GM12864 (cell line): ENCODE measurements around the gene JDP2.

ENCODE experiments used
- DNase-seq: peaks from one replicate; pipeline ENCODE4 v3.0.0-alpha.2; 2011; ENCODE audit warnings: low read depth
- H3K4me3 ChIP-seq: 2 replicates; pipeline ENCODE4 v1.5.1; 2011; ENCODE audit warnings: mild to moderate bottlenecking, low read depth, low read length, control low read depth
- CTCF ChIP-seq: IDR thresholded peaks from 2 replicates; pipeline ENCODE4 v1.5.1; 2011; ENCODE audit warnings: low read depth, mild to moderate bottlenecking, moderate library complexity, low read length, control low read depth, inconsistent platforms; ENCODE audit errors: missing control alignments

Gene JDP2

DNA sequence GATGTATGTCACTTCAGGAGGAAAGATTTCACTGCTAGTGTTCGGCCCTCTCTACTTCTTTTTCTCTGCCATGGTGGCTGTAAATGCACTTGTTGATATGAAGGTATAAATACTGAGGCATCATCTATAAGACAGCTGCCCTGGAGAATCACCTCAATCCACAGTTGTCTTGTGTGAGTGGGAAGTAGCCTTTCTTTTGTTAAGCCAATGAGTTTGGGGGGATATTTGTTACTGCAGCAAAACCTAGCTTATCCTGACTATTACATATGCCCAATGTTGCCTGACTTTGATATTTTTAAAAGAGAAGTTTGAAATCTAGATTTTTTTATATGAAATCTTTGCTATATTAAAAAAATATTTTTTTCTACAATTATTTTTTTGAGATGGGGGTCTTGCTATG is 3.3 kb upstream of the JDP2 start:
- no peak for TF ChIP-seq CTCF
- no peak for DNase-seq
- H3K4me3 ChIP-seq = no peak overlapping the region

DNA sequence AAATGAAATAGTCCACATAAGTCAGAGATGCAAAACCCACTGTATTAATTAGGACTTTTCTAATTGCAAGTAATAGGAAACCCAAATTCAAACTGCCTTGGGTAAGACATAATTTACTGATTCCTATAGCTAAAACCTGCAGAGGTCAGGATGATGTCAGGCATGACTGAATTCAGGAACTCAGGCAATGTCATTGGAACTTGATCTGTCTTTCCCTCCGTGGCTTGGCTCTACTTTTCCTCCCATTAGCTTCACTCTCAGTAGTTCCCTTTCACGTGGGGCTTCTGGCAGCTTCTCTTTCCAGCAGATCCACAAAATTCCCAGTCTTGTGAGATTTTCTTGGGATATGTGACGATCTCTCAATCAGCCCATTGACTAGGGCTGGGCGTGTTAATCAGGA is 2.4 kb upstream of the JDP2 start:
- DNase-seq = no peak
- H3K4me3 ChIP-seq = no peak overlapping the region
- TF ChIP-seq CTCF = no peak

DNA sequence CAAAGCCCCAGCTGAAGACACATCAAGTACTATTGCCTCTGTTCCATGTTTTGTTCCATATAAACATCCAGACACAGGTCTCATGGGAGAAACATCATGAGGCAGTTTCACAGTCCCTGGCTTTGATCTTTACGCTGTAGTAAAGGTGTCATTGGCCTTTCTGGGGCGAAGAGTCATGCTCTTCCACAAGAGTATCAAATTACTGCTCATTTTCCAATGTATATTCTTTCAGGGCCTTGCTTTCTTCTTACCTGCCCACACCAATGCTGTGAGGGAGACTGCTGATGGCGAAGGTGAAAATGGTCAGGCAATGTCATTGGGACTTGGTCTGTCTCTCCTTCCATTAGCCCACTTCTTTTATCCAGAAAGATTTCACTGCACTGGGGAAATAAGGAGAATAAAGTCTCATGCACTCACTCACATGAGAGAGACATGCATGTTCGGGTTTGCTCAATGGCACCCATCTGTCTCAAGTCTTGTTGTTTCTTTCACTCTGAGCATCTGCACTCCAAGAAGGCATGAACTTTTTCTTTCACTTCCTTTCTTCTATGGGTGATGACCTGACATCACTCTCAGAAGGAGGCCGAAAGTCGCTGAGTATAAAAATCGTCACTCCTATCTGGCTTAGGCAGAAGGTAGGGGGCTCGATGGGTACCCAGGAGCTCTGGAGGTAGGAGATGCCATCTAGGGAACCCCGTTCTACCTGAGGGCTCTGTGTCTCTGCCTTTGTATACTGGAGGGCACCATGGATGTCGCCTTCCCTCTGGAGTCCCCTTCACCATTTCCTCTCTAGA is 1.3 kb upstream of the JDP2 start:
- TF ChIP-seq CTCF = no peak
- peak overlapping the region; percentile 86 for H3K4me3 ChIP-seq
- DNase-seq = peak; percentile 69

GRCh38 chr14:75427126-75427481 is 718 bp upstream of the JDP2 start:
- DNase-seq = no peak
- H3K4me3 ChIP-seq = peak overlapping the region; percentile 86
- no peak for TF ChIP-seq CTCF

DNA sequence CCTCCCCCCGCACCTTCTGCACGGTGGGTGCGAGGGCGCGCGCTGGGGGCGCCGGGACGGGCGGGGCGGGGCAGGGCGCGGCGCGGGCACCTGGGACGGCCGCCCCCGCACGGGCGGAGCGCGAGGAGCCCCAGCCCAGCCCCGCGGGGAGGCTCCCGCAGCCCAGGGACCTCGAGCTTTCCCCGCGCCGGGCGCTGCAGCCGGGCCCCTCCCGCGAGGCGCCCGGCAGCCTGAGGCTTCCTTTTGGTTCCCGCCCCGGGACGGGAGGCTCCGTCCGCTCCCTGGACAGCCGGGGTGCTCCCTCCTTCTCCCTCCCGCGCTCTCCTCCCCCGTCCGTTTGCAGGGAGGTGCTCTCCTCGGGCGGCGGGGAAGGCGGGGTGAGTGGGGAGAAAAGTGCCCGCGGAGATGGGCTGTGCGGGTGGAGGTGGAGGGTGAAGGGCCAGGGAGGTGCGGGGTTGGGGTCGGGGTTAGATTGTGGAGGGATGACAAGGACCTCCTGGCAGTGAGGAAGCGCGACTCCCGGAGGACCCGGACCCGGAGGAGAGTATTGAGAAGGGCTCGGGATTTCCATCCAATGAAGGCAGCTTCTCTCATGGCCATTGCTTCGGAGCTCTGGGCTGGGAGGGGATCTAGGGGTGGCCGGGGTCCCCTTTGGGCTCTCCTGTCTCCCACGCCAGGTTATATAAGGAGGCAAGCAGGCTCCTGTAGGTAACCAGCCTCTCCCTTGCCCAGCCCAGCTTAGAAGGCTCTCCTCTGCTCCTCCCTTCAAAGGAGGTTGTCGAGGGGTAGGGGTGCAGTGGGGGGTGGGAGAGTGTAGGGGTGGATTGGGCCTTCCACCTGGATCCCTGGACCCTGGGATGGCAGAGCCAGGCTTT is 645 bp downstream of the JDP2 start:
- no peak for DNase-seq
- TF ChIP-seq CTCF = no peak
- peak overlapping the region; percentile 86 for H3K4me3 ChIP-seq

GRCh38 chr14:75429562-75429961 is 1.7 kb downstream of the JDP2 start:
- H3K4me3 ChIP-seq = no peak overlapping the region

More at GRCh38 chr14:75429562-75429961, 1.7 kb downstream of the JDP2 start:
- DNase-seq = no peak
- no peak for TF ChIP-seq CTCF
